Measurements from ENCODE around the gene FAM240B.

FAM240B gene

DNA sequence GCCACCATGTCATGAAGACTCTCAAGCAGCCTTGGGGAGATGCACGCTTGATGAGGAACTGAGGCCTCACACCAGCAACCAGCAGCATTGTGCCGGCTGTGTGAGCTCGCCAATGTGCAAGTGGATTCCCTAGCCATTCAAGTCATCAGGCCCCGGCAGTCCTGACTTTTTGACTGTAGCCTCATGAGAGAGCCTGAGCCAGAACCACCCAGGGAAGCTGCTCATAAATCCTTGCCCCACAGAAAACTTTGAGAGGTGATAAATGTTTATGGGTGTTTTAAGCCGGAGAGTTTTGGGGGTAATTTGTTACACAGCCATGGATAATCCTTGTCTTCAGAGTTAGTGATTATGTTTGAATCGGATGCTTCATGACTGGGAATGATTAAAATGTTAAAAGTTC is 44.7 kb downstream of the FAM240B start:
- TF ChIP-seq NFIC (IDR thresholded peaks at IDR 0.05): no peak
- TF ChIP-seq FOXM1 (IDR thresholded peaks at IDR 0.05; ENCODE audit: borderline replicate concordance, low read depth): no peak
- no peak for TF ChIP-seq MAX (IDR thresholded peaks at IDR 0.05)
- TF ChIP-seq YY1 (IDR thresholded peaks at IDR 0.05; ENCODE audit: low read depth): no peak
- TF ChIP-seq TCF12 (IDR thresholded peaks at IDR 0.05; ENCODE audit: low read depth): no peak
- no peak for TF ChIP-seq TEAD4 (IDR thresholded peaks at IDR 0.05)
- TF ChIP-seq RAD21 (IDR thresholded peaks at IDR 0.05; ENCODE audit: low read depth): no peak
- TF ChIP-seq CREB1 (IDR thresholded peaks at IDR 0.05; ENCODE audit: low read depth): no peak
- no peak for TF ChIP-seq EP300 (IDR thresholded peaks at IDR 0.05; ENCODE audit: borderline replicate concordance)
- TF ChIP-seq, protein P1, sequence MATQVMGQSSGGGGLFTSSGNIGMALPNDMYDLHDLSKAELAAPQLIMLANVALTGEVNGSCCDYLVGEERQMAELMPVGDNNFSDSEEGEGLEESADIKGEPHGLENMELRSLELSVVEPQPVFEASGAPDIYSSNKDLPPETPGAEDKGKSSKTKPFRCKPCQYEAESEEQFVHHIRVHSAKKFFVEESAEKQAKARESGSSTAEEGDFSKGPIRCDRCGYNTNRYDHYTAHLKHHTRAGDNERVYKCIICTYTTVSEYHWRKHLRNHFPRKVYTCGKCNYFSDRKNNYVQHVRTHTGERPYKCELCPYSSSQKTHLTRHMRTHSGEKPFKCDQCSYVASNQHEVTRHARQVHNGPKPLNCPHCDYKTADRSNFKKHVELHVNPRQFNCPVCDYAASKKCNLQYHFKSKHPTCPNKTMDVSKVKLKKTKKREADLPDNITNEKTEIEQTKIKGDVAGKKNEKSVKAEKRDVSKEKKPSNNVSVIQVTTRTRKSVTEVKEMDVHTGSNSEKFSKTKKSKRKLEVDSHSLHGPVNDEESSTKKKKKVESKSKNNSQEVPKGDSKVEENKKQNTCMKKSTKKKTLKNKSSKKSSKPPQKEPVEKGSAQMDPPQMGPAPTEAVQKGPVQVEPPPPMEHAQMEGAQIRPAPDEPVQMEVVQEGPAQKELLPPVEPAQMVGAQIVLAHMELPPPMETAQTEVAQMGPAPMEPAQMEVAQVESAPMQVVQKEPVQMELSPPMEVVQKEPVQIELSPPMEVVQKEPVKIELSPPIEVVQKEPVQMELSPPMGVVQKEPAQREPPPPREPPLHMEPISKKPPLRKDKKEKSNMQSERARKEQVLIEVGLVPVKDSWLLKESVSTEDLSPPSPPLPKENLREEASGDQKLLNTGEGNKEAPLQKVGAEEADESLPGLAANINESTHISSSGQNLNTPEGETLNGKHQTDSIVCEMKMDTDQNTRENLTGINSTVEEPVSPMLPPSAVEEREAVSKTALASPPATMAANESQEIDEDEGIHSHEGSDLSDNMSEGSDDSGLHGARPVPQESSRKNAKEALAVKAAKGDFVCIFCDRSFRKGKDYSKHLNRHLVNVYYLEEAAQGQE (IDR thresholded peaks at IDR 0.05; ENCODE audit: low read depth): no peak
- no peak for TF ChIP-seq EGR1 (IDR thresholded peaks at IDR 0.05)
- TF ChIP-seq CEBPB (IDR thresholded peaks at IDR 0.05): no peak
- no peak for TF ChIP-seq ZBTB7A (IDR thresholded peaks at IDR 0.05; ENCODE audit: low read depth)
- TF ChIP-seq, protein P2, sequence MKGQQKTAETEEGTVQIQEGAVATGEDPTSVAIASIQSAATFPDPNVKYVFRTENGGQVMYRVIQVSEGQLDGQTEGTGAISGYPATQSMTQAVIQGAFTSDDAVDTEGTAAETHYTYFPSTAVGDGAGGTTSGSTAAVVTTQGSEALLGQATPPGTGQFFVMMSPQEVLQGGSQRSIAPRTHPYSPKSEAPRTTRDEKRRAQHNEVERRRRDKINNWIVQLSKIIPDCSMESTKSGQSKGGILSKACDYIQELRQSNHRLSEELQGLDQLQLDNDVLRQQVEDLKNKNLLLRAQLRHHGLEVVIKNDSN (IDR thresholded peaks at IDR 0.05): no peak
- no peak for TF ChIP-seq TAF1 (IDR thresholded peaks at IDR 0.05; ENCODE audit: low read depth)

DNA sequence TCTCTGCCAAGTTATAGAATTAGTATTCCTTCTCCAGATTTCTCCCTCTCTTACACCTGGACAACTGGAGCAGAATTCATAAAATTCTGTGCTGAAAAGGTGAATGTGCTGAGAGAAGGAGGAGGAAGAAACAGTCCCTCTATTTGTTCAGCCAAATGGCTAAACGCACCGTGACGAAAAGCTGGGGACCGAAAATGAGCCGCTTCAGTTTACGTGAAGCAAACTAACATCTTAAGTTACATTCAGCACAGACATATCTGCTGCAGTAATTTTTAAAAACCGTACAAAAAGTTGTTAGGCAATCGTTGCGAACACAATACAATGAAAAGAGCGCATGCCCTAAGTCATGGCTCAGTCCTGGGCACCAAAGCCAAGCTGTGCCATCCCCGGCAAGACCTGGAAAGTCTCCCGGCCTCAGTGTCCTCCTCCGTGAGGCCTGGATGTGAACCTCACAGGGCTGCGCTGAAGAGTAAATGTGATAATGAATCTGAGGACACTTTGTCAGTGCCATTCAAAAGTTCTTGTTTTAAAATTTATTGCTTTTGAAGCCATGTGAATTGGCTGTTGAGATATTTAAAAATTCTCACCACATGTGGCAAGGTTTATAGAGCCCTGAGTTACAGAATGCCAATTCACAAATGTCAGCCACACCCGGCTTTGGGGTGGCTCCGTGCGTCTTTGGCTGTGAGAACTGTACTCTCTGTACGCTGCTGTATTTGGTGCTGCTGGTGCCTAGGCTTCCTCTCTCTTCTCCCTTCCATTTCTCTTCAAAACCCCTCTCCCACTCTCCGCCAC is 46.3 kb downstream of the FAM240B start:
- no peak for TF ChIP-seq RAD21 (IDR thresholded peaks at IDR 0.05; ENCODE audit: low read depth)

DNA sequence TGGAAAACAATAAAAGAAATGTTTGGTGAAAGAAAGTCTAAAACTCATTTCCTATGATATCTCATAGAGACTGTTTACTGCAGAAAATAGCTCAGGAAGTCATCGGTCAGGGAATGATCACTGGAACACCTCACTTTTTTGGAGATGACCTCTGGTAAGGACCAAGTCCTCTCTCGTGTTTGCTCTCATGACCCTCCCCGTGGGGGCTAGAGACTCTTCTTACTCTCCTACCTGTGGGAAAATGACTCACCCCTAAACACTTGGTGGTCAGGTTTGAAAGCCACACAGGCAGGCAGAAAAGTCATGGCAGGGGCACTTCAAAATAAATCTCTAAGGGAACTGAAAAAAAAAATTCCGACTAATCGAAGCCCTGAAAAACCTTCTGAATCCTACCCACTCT is 48.2 kb downstream of the FAM240B start:
- TF ChIP-seq TAF1 (IDR thresholded peaks at IDR 0.05; ENCODE audit: low read depth): no peak
- TF ChIP-seq, protein P1 (IDR thresholded peaks at IDR 0.05; ENCODE audit: low read depth): no peak
- no peak for TF ChIP-seq CREB1 (IDR thresholded peaks at IDR 0.05; ENCODE audit: low read depth)
- no peak for TF ChIP-seq MAX (IDR thresholded peaks at IDR 0.05)
- no peak for TF ChIP-seq EP300 (IDR thresholded peaks at IDR 0.05; ENCODE audit: borderline replicate concordance)
- TF ChIP-seq TEAD4 (IDR thresholded peaks at IDR 0.05): no peak
- no peak for TF ChIP-seq EGR1 (IDR thresholded peaks at IDR 0.05)
- no peak for TF ChIP-seq YY1 (IDR thresholded peaks at IDR 0.05; ENCODE audit: low read depth)
- no peak for TF ChIP-seq NFIC (IDR thresholded peaks at IDR 0.05)

DNA sequence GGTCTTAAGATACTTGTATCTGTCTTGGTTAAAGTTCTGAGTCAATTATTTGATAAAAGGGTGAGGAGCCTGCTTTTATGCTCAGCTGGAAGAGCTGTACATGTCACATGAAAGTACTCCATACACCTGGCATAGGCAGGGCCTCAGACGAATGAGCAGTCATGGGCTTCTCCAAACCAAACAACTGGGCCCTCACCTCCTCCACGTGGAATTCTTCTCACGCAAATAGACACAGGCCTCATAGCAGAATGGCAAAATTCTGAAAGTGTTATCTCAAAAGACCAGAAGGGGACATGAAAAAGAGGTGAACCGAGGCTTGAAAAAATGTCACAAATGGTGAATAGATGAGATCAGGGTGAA is 48.6 kb downstream of the FAM240B start:
- TF ChIP-seq, protein P2 (IDR thresholded peaks at IDR 0.05): no peak
- no peak for TF ChIP-seq CEBPB (IDR thresholded peaks at IDR 0.05)
- no peak for TF ChIP-seq CREB1 (IDR thresholded peaks at IDR 0.05; ENCODE audit: low read depth)
- TF ChIP-seq FOXM1 (IDR thresholded peaks at IDR 0.05; ENCODE audit: borderline replicate concordance, low read depth): no peak
- no peak for TF ChIP-seq MAX (IDR thresholded peaks at IDR 0.05)
- no peak for TF ChIP-seq TAF1 (IDR thresholded peaks at IDR 0.05; ENCODE audit: low read depth)
- TF ChIP-seq YY1 (IDR thresholded peaks at IDR 0.05; ENCODE audit: low read depth): no peak
- TF ChIP-seq TCF12 (IDR thresholded peaks at IDR 0.05; ENCODE audit: low read depth): no peak
- no peak for TF ChIP-seq ZBTB7A (IDR thresholded peaks at IDR 0.05; ENCODE audit: low read depth)
- TF ChIP-seq, protein P1 (IDR thresholded peaks at IDR 0.05; ENCODE audit: low read depth): no peak
- TF ChIP-seq EP300 (IDR thresholded peaks at IDR 0.05; ENCODE audit: borderline replicate concordance): no peak
- TF ChIP-seq EGR1 (IDR thresholded peaks at IDR 0.05): no peak
- no peak for TF ChIP-seq NFIC (IDR thresholded peaks at IDR 0.05)
- TF ChIP-seq RAD21 (IDR thresholded peaks at IDR 0.05; ENCODE audit: low read depth): no peak
- no peak for TF ChIP-seq TEAD4 (IDR thresholded peaks at IDR 0.05)
